ENCODE measurements around the gene PIGW.

The PIGW gene

GRCh38 chr17:36512641-36513040, 22.1 kb upstream of the PIGW start:
- DNase-seq: no peak
- no peak overlapping the region for H2BK5ac ChIP-seq (ENCODE audit: low read depth, low read length, poor library complexity, severe bottlenecking)
- H3K9ac ChIP-seq (ENCODE audit: low read length): no peak overlapping the region
- no peak overlapping the region for H2AK5ac ChIP-seq (ENCODE audit: low read length, severe bottlenecking)
- H3K27me3 ChIP-seq (ENCODE audit: control insufficient read depth in 1 of 2, insufficient read depth in 1 of 2, low read length in 2 of 2): no peaks in the 10 kb centered on the region
- H3K4me1 ChIP-seq (ENCODE audit: control insufficient read depth, insufficient read depth, low read depth, low read length): no peaks in the 10 kb centered on the region
- no peak overlapping the region for H3K4me2 ChIP-seq (ENCODE audit: low read length, poor library complexity, severe bottlenecking)
- no peak overlapping the region for H3K18ac ChIP-seq (ENCODE audit: low read depth in 1 of 2, low read length in 2 of 2)
- H3K36me3 ChIP-seq (ENCODE audit: control insufficient read depth in 1 of 2, insufficient read depth in 2 of 2, low read depth in 1 of 2, low read length in 2 of 2): peaks cover 68 to 94% of the 10 kb centered on the region in 2 experiments
- no peak overlapping the region for H2BK12ac ChIP-seq (ENCODE audit: low read length in 2 of 2)
- no peak overlapping the region for H3K4me3 ChIP-seq (ENCODE audit: insufficient read depth in 1 of 2, low read depth in 1 of 2, low read length in 2 of 2)
- H3K27ac ChIP-seq (ENCODE audit: low read length, poor library complexity, severe bottlenecking): no peak overlapping the region
- H2BK120ac ChIP-seq (ENCODE audit: low read depth, low read length): no peak overlapping the region
- H2AFZ ChIP-seq (ENCODE audit: low read depth, low read length): no peak overlapping the region
- H4K91ac ChIP-seq (ENCODE audit: low read length): no peak overlapping the region
- H4K8ac ChIP-seq (ENCODE audit: low read length): no peak overlapping the region
- no peaks in the 10 kb centered on the region for H3K9me3 ChIP-seq (ENCODE audit: control insufficient read depth, low read length)
- WGBS: 93% methylated on average over 4 of the region's 5 CpGs
- no peak overlapping the region for H3K4ac ChIP-seq (ENCODE audit: low read depth in 1 of 2, low read length in 2 of 2)
- H3K14ac ChIP-seq (ENCODE audit: low read length in 2 of 2): no peak overlapping the region
- H2BK15ac ChIP-seq (ENCODE audit: low read depth, poor library complexity, severe bottlenecking): no peak overlapping the region
- H3K79me1 ChIP-seq (replicated peaks; ENCODE audit: low read length, poor library complexity, severe bottlenecking): peaks cover 9% of the 10 kb centered on the region
- no peak overlapping the region for H3K23ac ChIP-seq (ENCODE audit: low read length in 2 of 2)

DNA sequence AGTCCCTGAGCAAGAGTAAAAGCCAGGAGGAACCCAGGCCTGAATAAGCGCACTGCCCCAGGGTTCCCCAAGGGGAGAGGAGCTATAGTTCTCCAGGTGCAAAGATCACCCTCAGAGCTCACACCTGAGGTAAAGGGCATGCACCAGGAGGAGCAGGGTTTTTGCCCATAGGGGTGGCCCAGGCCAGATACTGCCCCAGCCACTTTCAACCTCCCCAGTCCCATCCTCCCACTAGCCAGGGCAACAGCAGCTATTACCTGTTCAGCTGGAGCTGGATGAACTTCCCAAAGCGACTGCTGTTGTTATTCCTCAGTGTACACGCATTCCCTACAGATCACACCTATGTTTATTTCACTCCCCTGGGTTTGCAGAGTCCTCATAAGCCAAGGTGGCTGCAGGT, 19.9 kb upstream of the PIGW start:
- no peak for DNase-seq
- peaks cover 9% of the 10 kb centered on the region for H3K79me1 ChIP-seq (replicated peaks; ENCODE audit: low read length, poor library complexity, severe bottlenecking)
- H3K27me3 ChIP-seq (ENCODE audit: control insufficient read depth in 1 of 2, insufficient read depth in 1 of 2, low read length in 2 of 2): no peaks in the 10 kb centered on the region
- no peaks in the 10 kb centered on the region for H3K9me3 ChIP-seq (ENCODE audit: control insufficient read depth, low read length)
- no peak overlapping the region for H4K91ac ChIP-seq (ENCODE audit: low read length)
- no peak overlapping the region for H2BK5ac ChIP-seq (ENCODE audit: low read depth, low read length, poor library complexity, severe bottlenecking)
- no peak overlapping the region for H4K8ac ChIP-seq (ENCODE audit: low read length)
- H3K23ac ChIP-seq (ENCODE audit: low read length in 2 of 2): no peak overlapping the region
- no peak overlapping the region for H2AFZ ChIP-seq (ENCODE audit: low read depth, low read length)
- no peak overlapping the region for H2AK5ac ChIP-seq (ENCODE audit: low read length, severe bottlenecking)
- H3K9ac ChIP-seq (ENCODE audit: low read length): no peak overlapping the region
- H3K14ac ChIP-seq (ENCODE audit: low read length in 2 of 2): no peak overlapping the region
- no peak overlapping the region for H2BK15ac ChIP-seq (ENCODE audit: low read depth, poor library complexity, severe bottlenecking)
- H3K27ac ChIP-seq (ENCODE audit: low read length, poor library complexity, severe bottlenecking): no peak overlapping the region
- no peaks in the 10 kb centered on the region for H3K4me1 ChIP-seq (ENCODE audit: control insufficient read depth, insufficient read depth, low read depth, low read length)
- H3K36me3 ChIP-seq (ENCODE audit: control insufficient read depth in 1 of 2, insufficient read depth in 2 of 2, low read depth in 1 of 2, low read length in 2 of 2): peaks cover 55 to 90% of the 10 kb centered on the region in 2 experiments
- H2BK120ac ChIP-seq (ENCODE audit: low read depth, low read length): no peak overlapping the region
- 97% methylated on average over 3 of the region's 3 CpGs for WGBS
- H3K4me3 ChIP-seq (ENCODE audit: insufficient read depth in 1 of 2, low read depth in 1 of 2, low read length in 2 of 2): no peak overlapping the region
- H3K4me2 ChIP-seq (ENCODE audit: low read length, poor library complexity, severe bottlenecking): no peak overlapping the region
- H3K18ac ChIP-seq (ENCODE audit: low read depth in 1 of 2, low read length in 2 of 2): no peak overlapping the region
- H2BK12ac ChIP-seq (ENCODE audit: low read length in 2 of 2): no peak overlapping the region
- H3K4ac ChIP-seq (ENCODE audit: low read depth in 1 of 2, low read length in 2 of 2): no peak overlapping the region

GRCh38 chr17:36515837-36516236, 18.9 kb upstream of the PIGW start:
- no peaks in the 10 kb centered on the region for H3K9me3 ChIP-seq (ENCODE audit: control insufficient read depth, low read length)
- H2AFZ ChIP-seq (ENCODE audit: low read depth, low read length): no peak overlapping the region
- H3K18ac ChIP-seq (ENCODE audit: low read depth in 1 of 2, low read length in 2 of 2): no peak overlapping the region
- H2BK5ac ChIP-seq (ENCODE audit: low read depth, low read length, poor library complexity, severe bottlenecking): no peak overlapping the region
- no peaks in the 10 kb centered on the region for H3K4me1 ChIP-seq (ENCODE audit: control insufficient read depth, insufficient read depth, low read depth, low read length)
- peaks cover 47 to 90% of the 10 kb centered on the region in 2 experiments for H3K36me3 ChIP-seq (ENCODE audit: control insufficient read depth in 1 of 2, insufficient read depth in 2 of 2, low read depth in 1 of 2, low read length in 2 of 2)
- H3K4ac ChIP-seq (ENCODE audit: low read depth in 1 of 2, low read length in 2 of 2): no peak overlapping the region
- H3K27me3 ChIP-seq (ENCODE audit: control insufficient read depth in 1 of 2, insufficient read depth in 1 of 2, low read length in 2 of 2): no peaks in the 10 kb centered on the region
- no peak overlapping the region for H3K27ac ChIP-seq (ENCODE audit: low read length, poor library complexity, severe bottlenecking)
- H2BK15ac ChIP-seq (ENCODE audit: low read depth, poor library complexity, severe bottlenecking): no peak overlapping the region
- no peak overlapping the region for H2BK12ac ChIP-seq (ENCODE audit: low read length in 2 of 2)
- H4K91ac ChIP-seq (ENCODE audit: low read length): no peak overlapping the region
- no peak overlapping the region for H3K14ac ChIP-seq (ENCODE audit: low read length in 2 of 2)
- WGBS: 98% methylated on average over 3 of the region's 4 CpGs
- no peak for DNase-seq
- H3K23ac ChIP-seq (ENCODE audit: low read length in 2 of 2): no peak overlapping the region
- H3K9ac ChIP-seq (ENCODE audit: low read length): no peak overlapping the region
- H3K4me3 ChIP-seq (ENCODE audit: insufficient read depth in 1 of 2, low read depth in 1 of 2, low read length in 2 of 2): no peak overlapping the region
- no peak overlapping the region for H2BK120ac ChIP-seq (ENCODE audit: low read depth, low read length)
- no peak overlapping the region for H4K8ac ChIP-seq (ENCODE audit: low read length)
- peaks cover 9% of the 10 kb centered on the region for H3K79me1 ChIP-seq (replicated peaks; ENCODE audit: low read length, poor library complexity, severe bottlenecking)
- H2AK5ac ChIP-seq (ENCODE audit: low read length, severe bottlenecking): no peak overlapping the region
- H3K4me2 ChIP-seq (ENCODE audit: low read length, poor library complexity, severe bottlenecking): no peak overlapping the region

- no peak overlapping the region for H4K91ac ChIP-seq (ENCODE audit: low read length)
- no peak overlapping the region for H2AK5ac ChIP-seq (ENCODE audit: low read length, severe bottlenecking)
- no peak overlapping the region for H3K4ac ChIP-seq (ENCODE audit: low read depth in 1 of 2, low read length in 2 of 2)
- DNase-seq: no peak
- no peak overlapping the region for H2BK120ac ChIP-seq (ENCODE audit: low read depth, low read length)
- WGBS: 98% methylated on average over 1 of the region's 2 CpGs
- H3K27ac ChIP-seq (ENCODE audit: low read length, poor library complexity, severe bottlenecking): no peak overlapping the region
- H3K4me2 ChIP-seq (ENCODE audit: low read length, poor library complexity, severe bottlenecking): no peak overlapping the region
- no peak overlapping the region for H3K23ac ChIP-seq (ENCODE audit: low read length in 2 of 2)
- peaks cover 2% of the 10 kb centered on the region for H3K4me1 ChIP-seq (ENCODE audit: control insufficient read depth, insufficient read depth, low read depth, low read length)
- H3K4me3 ChIP-seq (ENCODE audit: insufficient read depth in 1 of 2, low read depth in 1 of 2, low read length in 2 of 2): no peak overlapping the region
- no peak overlapping the region for H2BK15ac ChIP-seq (ENCODE audit: low read depth, poor library complexity, severe bottlenecking)
- H3K18ac ChIP-seq (ENCODE audit: low read depth in 1 of 2, low read length in 2 of 2): no peak overlapping the region
- no peak overlapping the region for H2AFZ ChIP-seq (ENCODE audit: low read depth, low read length)
- no peaks in the 10 kb centered on the region for H3K27me3 ChIP-seq (ENCODE audit: control insufficient read depth in 1 of 2, insufficient read depth in 1 of 2, low read length in 2 of 2)
- H3K79me1 ChIP-seq (replicated peaks; ENCODE audit: low read length, poor library complexity, severe bottlenecking): peaks cover 31% of the 10 kb centered on the region
- no peak overlapping the region for H3K9ac ChIP-seq (ENCODE audit: low read length)
- H2BK5ac ChIP-seq (ENCODE audit: low read depth, low read length, poor library complexity, severe bottlenecking): no peak overlapping the region
- H4K8ac ChIP-seq (ENCODE audit: low read length): no peak overlapping the region
- no peak overlapping the region for H3K14ac ChIP-seq (ENCODE audit: low read length in 2 of 2)
- H2BK12ac ChIP-seq (ENCODE audit: low read length in 2 of 2): no peak overlapping the region
- H3K36me3 ChIP-seq (ENCODE audit: control insufficient read depth in 1 of 2, insufficient read depth in 2 of 2, low read depth in 1 of 2, low read length in 2 of 2): peaks cover 43 to 82% of the 10 kb centered on the region in 2 experiments
- H3K9me3 ChIP-seq (ENCODE audit: control insufficient read depth, low read length): no peaks in the 10 kb centered on the region
Observed at GRCh38 chr17:36523113-36523512, 11.7 kb upstream of the PIGW start.
